Endothelial cell (in vitro differentiated cells): ENCODE results near the gene NBR1. TPM values are rescaled to one million over a fixed set of nuclear protein-coding genes. Genes with fewer than 3 reads are reported as not detected.
"Not testable (repeated sequence)": the region's sequence is repeated elsewhere in the genome, so short reads cannot be mapped to it uniquely, and the experiment has no call there.

Experiments
- DNase-seq: peaks from one replicate; pipeline ENCODE4 v3.0.0; 2021; ENCODE audit warnings: low spot score
- H3K27ac Mint-ChIP-seq: one replicate; pipeline ENCODE4 v1.8.0; 2021; ENCODE audit warnings: mixed read lengths, inconsistent platforms; ENCODE audit not compliant: unreplicated experiment
- H3K27me3 Mint-ChIP-seq: one replicate; pipeline ENCODE4 v1.8.0; 2021; ENCODE audit warnings: mild to moderate bottlenecking, moderate library complexity, mixed read lengths, inconsistent platforms; ENCODE audit not compliant: unreplicated experiment
- H3K36me3 Mint-ChIP-seq: one replicate; pipeline ENCODE4 v1.8.0; 2021; ENCODE audit warnings: mild to moderate bottlenecking, low read depth, mixed read lengths, inconsistent platforms; ENCODE audit not compliant: unreplicated experiment
- H3K4me1 Mint-ChIP-seq: one replicate; pipeline ENCODE4 v1.8.0; 2021; ENCODE audit warnings: mild to moderate bottlenecking, mixed read lengths, inconsistent platforms; ENCODE audit not compliant: unreplicated experiment
- H3K4me3 Mint-ChIP-seq: one replicate; pipeline ENCODE4 v1.8.0; 2021; ENCODE audit warnings: mild to moderate bottlenecking, mixed read lengths, inconsistent platforms; ENCODE audit not compliant: unreplicated experiment
- H3K9me3 Mint-ChIP-seq: one replicate; pipeline ENCODE4 v1.8.0; 2021; ENCODE audit warnings: mixed read lengths, inconsistent platforms; ENCODE audit not compliant: unreplicated experiment
- CTCF ChIP-seq: fragments of 200-600 bp; sonication (generic); IDR thresholded peaks from one replicate; pipeline ENCODE4 v1.5.0; 2021; ENCODE audit warnings: antibody characterized with exemption; ENCODE audit not compliant: unreplicated experiment
- total RNA-seq: library from RNA; stranded (reverse); fragmentation: NEBNext Ultra II Directional; extraction: Animal tissue kit (Norgen Biotek cat#: 25700); gene quantifications from one replicate; pipeline ENCODE4 v1.2.1, GENCODE V29; 2021; ENCODE audit not compliant: unreplicated experiment

NBR1 gene
- total RNA-seq, 1 donor from 2014 or later, result 74.9 TPM

GRCh38 chr17:43200127-43200526 lies 29.1 kb downstream of the NBR1 start:
- Mint-ChIP-seq H3K36me3 (peaks cover 40% of the 10 kb centered on the region), H3K9me3 (no peaks in the 10 kb centered on the region), H3K27me3 (peaks cover 1% of the 10 kb centered on the region), H3K4me1 (no peaks in the 10 kb centered on the region), H3K27ac (no peak overlapping the region), H3K4me3 (no peak overlapping the region)
- no peak for DNase-seq
- no peak for TF ChIP-seq CTCF

GRCh38 chr17:43203013-43203412 lies 32.0 kb downstream of the NBR1 start:
- H3K27me3 Mint-ChIP-seq, H3K4me1 Mint-ChIP-seq, DNase-seq, H3K9me3 Mint-ChIP-seq, H3K27ac Mint-ChIP-seq, H3K4me3 Mint-ChIP-seq: not testable (repeated sequence)
- H3K36me3 Mint-ChIP-seq, result peaks cover 37% of the 10 kb centered on the region

- Mint-ChIP-seq H3K4me1 (peaks cover 31% of the 10 kb centered on the region), H3K27me3 (peaks cover 17% of the 10 kb centered on the region), H3K9me3 (no peaks in the 10 kb centered on the region), H3K27ac (peak overlapping the region; percentile 80), H3K4me3 (peak overlapping the region; percentile 96), H3K36me3 (peaks cover 21% of the 10 kb centered on the region)
- no peak for TF ChIP-seq CTCF
- DNase-seq, result no peak
Observed at GRCh38 chr17:43210576-43210975, 39.6 kb downstream of the NBR1 start.

- peaks cover 17% of the 10 kb centered on the region for H3K27me3 Mint-ChIP-seq
- H3K9me3 Mint-ChIP-seq, result no peaks in the 10 kb centered on the region
- H3K27ac Mint-ChIP-seq, result peak overlapping the region; percentile 80
- peaks cover 25% of the 10 kb centered on the region for H3K36me3 Mint-ChIP-seq
- TF ChIP-seq CTCF, result no peak
- no peak for DNase-seq
- H3K4me3 Mint-ChIP-seq, result peak overlapping the region; percentile 96
- H3K4me1 Mint-ChIP-seq, result peaks cover 35% of the 10 kb centered on the region
Observed at GRCh38 chr17:43211123-43211479, 40.1 kb downstream of the NBR1 start.

- H3K9me3 Mint-ChIP-seq, result no peaks in the 10 kb centered on the region
- peaks cover 36% of the 10 kb centered on the region for H3K4me1 Mint-ChIP-seq
- H3K4me3 Mint-ChIP-seq, result peak within 1 kb of the TSS; percentile 96
- peaks cover 26% of the 10 kb centered on the region for H3K36me3 Mint-ChIP-seq
- peaks cover 13% of the 10 kb centered on the region for H3K27me3 Mint-ChIP-seq
- peak; percentile 24 for TF ChIP-seq CTCF
- DNase-seq, result peak; percentile 62
- peak within 1 kb of the TSS; percentile 92 for H3K27ac Mint-ChIP-seq
Observed at GRCh38 chr17:43211480-43212402, 40.7 kb downstream of the NBR1 start, which contains the start of gene TMEM106A. Gene TMEM106A (plus strand): TSS chr17:43211875. CDS start chr17:43213042, 1,167 bp downstream.
